Measurements from ENCODE around the gene ZBTB20.

GRCh38 chr3:114624047-114624445 is 523.0 kb downstream of the ZBTB20 start:
- TF ChIP-seq CTCF (conservative IDR thresholded peaks at IDR 0.05) (no peak), EZH2 (IDR thresholded peaks at IDR 0.05; ENCODE audit: low read depth) (no peak)

Data from PC-9 (cell line).